Mucosa of descending colon (tissue), 3 donors: ENCODE measurements around the gene SHBG. TPM values are rescaled to one million over a fixed set of nuclear protein-coding genes. Genes with fewer than 3 reads are reported as not detected.

Source experiments
- ATAC-seq: fragments of 200-7000 bp; cut with Tn5 transposase; one replicate; pipeline ENCODE4 v1.9.1; 2020; ENCODE audit warnings: mild to moderate bottlenecking, moderate library complexity
- DNase-seq, 3 donors: peaks; one replicate each; pipeline ENCODE4 v3.0.0-alpha.2; 2020
- H3K36me3 ChIP-seq: fragments of 200-600 bp; one replicate; pipeline ENCODE4 v1.8.0; 2021; ENCODE audit warnings: low read depth, mild to moderate bottlenecking
- H3K4me1 ChIP-seq: fragments of 200-600 bp; one replicate; pipeline ENCODE4 v1.8.0; 2021; ENCODE audit warnings: low read depth, mild to moderate bottlenecking
- H3K4me3 ChIP-seq: fragments of 200-600 bp; one replicate; pipeline ENCODE4 v1.8.0; 2021; ENCODE audit warnings: mild to moderate bottlenecking
- H3K9me3 ChIP-seq: fragments of 200-600 bp; one replicate; pipeline ENCODE4 v1.8.0; 2021; ENCODE audit warnings: mild to moderate bottlenecking
- CTCF ChIP-seq: fragments of 200-600 bp; IDR thresholded peaks from one replicate; pipeline ENCODE4 v1.8.0; 2022; ENCODE audit warnings: antibody characterized with exemption, mild to moderate bottlenecking
- intact Hi-C, 2 donors: fragments of 100-400 bp; cut with DNase I in 1 of 2; cut with micrococcal nuclease in 1 of 2; formaldehyde crosslinking; loops; one replicate each; pipeline versions ENCODE4 v1.11.0 to v1.11.1; 2022; cut with DNase I, micrococcal nuclease
- total RNA-seq, 3 donors: library from RNA; stranded (reverse); fragmentation: NEBNext Ultra II Directional in 2 of 3; extraction: Animal tissue kit (Norgen Biotek cat#: 25700) in 2 of 3; gene quantifications; one replicate each; pipeline versions ENCODE4 v1.2.1 to v1.2.4, GENCODE V29; 2021 to 2023
- donor health status: DM: no; HTN: no; CAD: no; lungs with moderate emphysema.
- donor health status: DM: no; HTN: no; CAD: no.
- donor health status: DM: no; HTN: yes; CAD: no.

The SHBG gene
- total RNA-seq, 3 donors from 2014 or later, result 0.25 to 0.89 TPM; not detected in 1

GRCh38 chr17:7647018-7647417 is 17.1 kb downstream of the SHBG start:
- H3K4me1 ChIP-seq, result peaks cover 11% of the 10 kb centered on the region
- TF ChIP-seq CTCF, result no peak
- intact Hi-C loops, result no loop called here
- no peak for ATAC-seq
- H3K4me3 ChIP-seq, result no peak overlapping the region
- DNase-seq, result no peak
- H3K36me3 ChIP-seq, result no peaks in the 10 kb centered on the region
- no peaks in the 10 kb centered on the region for H3K9me3 ChIP-seq

- no peaks in the 10 kb centered on the region for H3K9me3 ChIP-seq
- no peak within 1 kb of the TSS for H3K4me3 ChIP-seq
- DNase-seq, result peak; percentile 72 to 79 (median 75)
- no peaks in the 10 kb centered on the region for H3K36me3 ChIP-seq
- peaks cover 11% of the 10 kb centered on the region for H3K4me1 ChIP-seq
- intact Hi-C loops, result no loop called here
- peak; percentile 86 for ATAC-seq
- TF ChIP-seq CTCF, result no peak
These were observed 20.7 kb downstream of the SHBG start, which contains the start of gene ATP1B2 for GRCh38 chr17:7650509-7651096. TSS of gene ATP1B2 (plus strand) at chr17:7650926. CDS start at chr17:7651519, 593 bp downstream.

GRCh38 chr17:7651097-7651664 is 21.2 kb downstream of the SHBG start:
- intact Hi-C loops, result no loop called here
- ATAC-seq (no peak), DNase-seq (no peak)
- no peaks in the 10 kb centered on the region for H3K36me3 ChIP-seq
- no peak overlapping the region for H3K4me3 ChIP-seq
- H3K4me1 ChIP-seq, result peaks cover 11% of the 10 kb centered on the region
- TF ChIP-seq CTCF, result no peak
- no peaks in the 10 kb centered on the region for H3K9me3 ChIP-seq

GRCh38 chr17:7651665-7652387 is 21.9 kb downstream of the SHBG start:
- DNase-seq, result no peak

More at GRCh38 chr17:7651665-7652387, 21.9 kb downstream of the SHBG start:
- intact Hi-C loops, result no loop called here
- Histone ChIP-seq H3K36me3 (no peaks in the 10 kb centered on the region), H3K4me3 (no peak overlapping the region), H3K4me1 (peaks cover 11% of the 10 kb centered on the region), H3K9me3 (no peaks in the 10 kb centered on the region)
- ATAC-seq, result no peak
- no peak for TF ChIP-seq CTCF
